Measurements from ENCODE around the gene IFT172.
"Not testable (repeated sequence)": the region's sequence is repeated elsewhere in the genome, so short reads cannot be mapped to it uniquely, and the experiment has no call there.

The IFT172 gene

DNA sequence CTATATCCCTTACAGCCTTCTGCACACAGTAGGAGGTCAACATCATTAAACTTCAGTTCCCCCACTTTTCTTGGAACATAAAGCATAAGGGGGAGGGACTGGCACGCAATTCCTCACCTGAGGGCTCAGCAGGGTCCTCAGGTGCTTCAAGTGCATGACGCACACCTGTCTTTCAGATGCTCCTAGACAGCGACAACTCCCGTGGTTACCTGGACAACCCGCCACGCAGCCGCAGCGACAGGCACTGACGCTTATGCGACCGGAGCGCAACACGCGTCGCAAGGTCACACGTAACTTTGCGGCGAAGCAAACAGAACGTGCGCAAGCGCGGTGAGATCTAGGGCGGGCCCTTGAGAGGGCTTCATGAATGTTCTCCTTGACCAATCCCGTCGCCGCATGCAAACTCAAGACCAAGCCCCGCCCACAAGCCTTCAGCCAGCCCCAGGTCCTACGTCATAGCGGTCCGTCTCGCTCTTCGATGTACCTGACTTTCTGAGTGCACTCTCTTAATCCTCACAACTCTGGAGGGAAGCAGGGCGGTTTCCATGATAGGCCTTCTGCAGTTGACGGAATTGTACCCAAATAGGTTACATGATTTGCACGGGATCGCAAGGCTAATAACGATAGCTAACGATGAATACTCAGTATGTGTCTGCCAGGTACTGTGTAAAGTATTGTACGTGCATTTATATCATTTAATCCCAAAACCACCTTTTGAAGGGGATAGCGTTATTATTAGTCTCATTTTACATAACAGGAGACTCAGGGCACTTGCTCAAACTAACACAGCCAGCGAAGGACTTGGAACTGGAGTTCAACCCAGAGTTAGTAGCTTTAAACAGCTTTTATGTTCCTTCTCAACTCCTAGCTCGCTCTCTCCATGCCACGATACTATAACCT lies at the start of gene IFT172:
IFT172 (minus strand) TSS at position 246 of the 900 bp plus-strand sequence; CDS start at position 156, 90 bp downstream.
- DNase-seq (ENCODE audit: low spot score) = peak; percentile 99

- not testable (repeated sequence) for DNase-seq (ENCODE audit: low spot score)
These were observed 49.4 kb upstream of the IFT172 start for GRCh38 chr2:27538839-27539450.

DNA sequence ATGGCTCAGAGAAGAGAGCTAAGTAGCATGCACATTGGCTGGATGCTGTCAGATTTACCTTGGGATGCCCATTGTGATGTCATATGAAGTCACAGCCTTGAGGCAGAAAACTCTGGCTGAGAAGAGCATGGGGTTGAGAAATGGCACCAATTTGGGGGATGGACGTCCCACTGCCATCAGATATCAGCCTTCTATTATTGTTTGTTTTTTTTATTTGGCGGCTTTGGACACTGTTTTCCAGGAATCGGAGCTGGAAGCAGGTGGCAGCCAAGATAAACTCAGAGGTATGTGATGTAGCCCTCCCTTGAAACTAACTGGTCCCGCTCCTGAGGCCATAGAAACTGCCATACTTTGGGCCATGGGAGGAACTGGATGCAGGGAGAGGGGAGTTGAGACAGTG lies 47.7 kb upstream of the IFT172 start:
- peak; percentile 5 for DNase-seq (ENCODE audit: low spot score)

DNA sequence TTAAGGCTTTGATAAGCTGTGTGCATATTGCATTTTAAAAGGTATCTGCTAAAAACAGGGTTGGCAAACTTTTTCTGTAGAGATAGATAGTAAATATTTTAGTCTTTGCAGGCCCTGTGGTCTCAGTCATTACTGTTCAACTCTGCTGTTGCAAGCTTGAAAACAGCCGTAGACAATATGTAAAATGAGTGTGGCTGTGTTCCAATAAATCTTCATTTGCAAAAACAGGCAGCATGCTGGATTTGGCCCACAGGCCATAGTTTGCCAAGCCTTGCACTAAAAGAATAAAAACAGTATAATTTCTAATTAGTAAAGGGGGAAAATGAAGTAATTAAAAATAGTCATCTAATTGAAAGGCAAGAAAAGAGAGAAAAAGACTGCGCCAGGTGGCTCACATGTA lies 42.4 kb upstream of the IFT172 start:
- no peak for DNase-seq (ENCODE audit: low spot score)

DNA sequence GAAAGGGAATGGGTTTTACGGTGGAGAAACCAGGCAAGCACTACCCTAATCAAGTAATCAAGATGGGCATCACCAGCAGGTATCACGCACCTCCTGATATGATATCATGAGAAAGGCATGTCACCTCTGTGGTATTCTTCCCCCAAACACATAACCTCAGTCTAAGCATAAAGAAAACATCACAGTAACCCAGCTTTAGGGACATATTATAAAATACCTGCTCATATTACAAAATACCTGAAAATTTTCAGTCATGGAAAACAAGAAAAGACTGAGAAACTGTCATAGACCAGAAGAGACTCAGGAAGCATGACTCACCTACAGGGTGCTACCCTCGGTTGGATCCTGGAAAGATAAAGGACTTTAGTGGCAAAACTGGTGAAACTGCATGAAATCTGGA lies 37.6 kb upstream of the IFT172 start:
- DNase-seq (ENCODE audit: low spot score) = no peak

- no peak for DNase-seq (ENCODE audit: low spot score)
These were observed 32.9 kb upstream of the IFT172 start for GRCh38 chr2:27522400-27522945.

- no peak for DNase-seq (ENCODE audit: low spot score)
These were observed 30.8 kb upstream of the IFT172 start for GRCh38 chr2:27520316-27520715.

DNA sequence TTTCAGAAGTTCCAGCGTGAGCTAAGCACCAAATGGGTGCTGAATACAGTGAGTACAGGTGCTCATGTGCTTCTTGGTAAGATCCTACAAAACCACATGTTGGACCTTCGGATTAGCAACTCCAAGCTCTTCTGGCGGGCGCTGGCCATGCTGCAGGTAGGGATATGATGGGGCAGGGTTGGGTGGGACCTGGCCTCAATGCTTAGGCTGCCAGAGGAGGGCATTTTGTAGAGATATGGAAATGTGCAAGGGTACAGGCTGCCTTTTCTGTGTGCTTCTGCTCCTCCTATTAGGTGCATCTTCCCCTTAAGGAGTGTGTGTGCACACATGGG lies 29.2 kb upstream of the IFT172 start:
- DNase-seq (ENCODE audit: low spot score) = no peak

DNA sequence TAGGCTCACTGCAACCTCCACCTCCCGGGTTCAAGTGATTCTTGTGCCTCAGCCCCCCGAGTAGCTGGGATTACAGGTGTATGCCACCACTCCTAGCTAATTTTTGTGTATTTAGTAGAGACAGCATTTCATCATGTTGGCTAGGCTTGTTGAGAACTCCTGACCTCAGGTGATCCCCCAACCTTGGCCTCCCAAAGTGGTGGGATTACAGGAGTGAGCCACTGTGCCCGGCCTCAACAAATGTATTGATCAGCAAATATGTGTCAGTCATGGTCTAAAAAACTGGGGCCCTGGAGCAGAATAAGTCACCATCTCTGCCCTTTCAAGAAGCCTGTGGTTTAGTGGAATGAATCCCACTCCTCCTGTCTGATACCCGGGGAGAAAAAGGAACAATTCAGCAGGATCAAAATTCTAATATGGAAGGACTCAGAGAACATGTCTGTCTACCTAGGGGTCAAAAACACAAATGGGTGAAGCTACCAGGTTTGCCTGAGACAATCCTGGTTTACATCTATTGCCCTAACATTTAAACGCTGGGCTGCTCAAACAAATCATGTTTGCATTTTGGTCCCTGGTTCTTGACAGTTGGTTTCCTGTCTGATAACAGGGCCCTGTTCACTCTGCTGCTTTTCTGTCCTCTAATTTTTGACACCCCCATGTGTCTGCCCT lies 28.7 kb upstream of the IFT172 start:
- DNase-seq (ENCODE audit: low spot score) = no peak

- no peak for DNase-seq (ENCODE audit: low spot score)
These were observed 19.8 kb upstream of the IFT172 start for GRCh38 chr2:27509326-27509725.

GRCh38 chr2:27507293-27507692 lies 17.8 kb upstream of the IFT172 start:
- no peak for DNase-seq (ENCODE audit: low spot score)

DNA sequence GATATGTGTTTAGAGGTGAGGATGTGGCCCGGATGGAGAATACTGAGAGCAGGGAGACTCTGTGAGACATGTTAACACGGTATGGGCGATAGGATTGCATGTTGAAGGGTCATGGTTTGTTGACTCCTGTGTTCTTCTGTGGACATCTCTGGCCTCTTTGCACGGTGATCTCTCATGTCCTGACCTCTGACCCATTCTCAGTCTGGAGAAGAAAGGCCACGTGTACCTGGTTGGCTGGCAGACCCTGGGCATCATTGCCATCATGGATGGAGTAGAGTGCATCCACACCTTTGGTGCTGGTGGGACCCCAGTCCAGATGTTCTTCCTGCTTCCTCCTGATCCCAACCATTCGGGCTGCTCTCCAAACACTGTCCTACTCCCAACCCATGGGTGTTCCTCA lies 17.0 kb upstream of the IFT172 start:
- no peak for DNase-seq (ENCODE audit: low spot score)

- DNase-seq (ENCODE audit: low spot score) = no peak
These were observed 12.6 kb upstream of the IFT172 start for GRCh38 chr2:27502142-27502541.

- DNase-seq (ENCODE audit: low spot score) = no peak
These were observed 11.5 kb upstream of the IFT172 start for GRCh38 chr2:27501042-27501441.

- no peak for DNase-seq (ENCODE audit: low spot score)
These were observed 9.4 kb upstream of the IFT172 start for GRCh38 chr2:27498975-27499374.

- DNase-seq (ENCODE audit: low spot score) = no peak
These were observed 7.7 kb upstream of the IFT172 start for GRCh38 chr2:27497288-27497627.

DNA sequence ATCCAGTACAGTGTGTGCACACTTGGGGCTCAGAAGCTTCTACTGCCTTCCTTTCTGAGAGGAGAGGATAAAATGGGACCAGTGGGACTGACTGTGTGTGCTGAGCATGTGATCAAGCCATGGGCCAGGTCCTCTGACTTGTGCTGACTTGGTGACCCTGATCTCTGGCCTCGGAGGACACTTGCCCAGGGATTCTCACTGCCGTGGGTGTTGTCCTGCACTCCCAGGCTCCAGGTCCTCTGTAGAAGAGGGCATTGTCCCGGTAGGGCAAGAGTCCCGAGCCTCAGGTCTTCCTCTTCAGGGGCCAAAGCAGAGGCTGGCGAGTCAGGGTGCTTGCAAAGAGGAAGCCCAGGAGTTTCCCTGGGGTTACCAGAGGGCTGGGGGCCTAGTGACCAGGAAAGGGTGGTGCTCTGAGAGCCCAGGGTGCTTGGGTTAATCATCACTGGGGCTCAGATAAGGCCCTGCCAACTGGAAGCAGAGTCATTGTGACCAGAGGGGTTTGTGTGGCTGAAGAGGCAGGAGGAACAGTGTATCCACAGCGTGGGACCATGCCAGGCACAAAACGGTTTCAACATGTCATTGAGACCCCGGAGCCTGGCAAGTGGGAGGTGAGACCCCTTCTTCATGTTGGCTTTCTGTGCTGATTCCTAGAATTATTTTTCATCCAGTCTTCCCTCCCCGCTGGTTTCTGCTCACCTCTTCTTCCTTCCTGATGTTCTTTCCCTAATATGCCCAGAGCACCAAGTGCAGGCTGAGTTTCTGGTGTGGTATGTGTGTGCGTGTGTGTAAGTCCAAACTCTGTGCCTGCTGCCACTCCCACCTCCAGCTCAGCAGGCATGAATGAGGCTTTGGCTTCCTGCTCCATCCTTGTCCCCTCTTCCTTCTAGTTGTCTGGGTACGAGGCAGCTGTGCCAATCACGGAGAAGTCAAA lies 7.1 kb upstream of the IFT172 start, which contains the start of gene GCKR:
GCKR (plus strand) TSS at position 483 of the 931 bp plus-strand sequence; CDS start at position 549, 66 bp downstream.
- peak; percentile 67 for DNase-seq (ENCODE audit: low spot score)

DNA sequence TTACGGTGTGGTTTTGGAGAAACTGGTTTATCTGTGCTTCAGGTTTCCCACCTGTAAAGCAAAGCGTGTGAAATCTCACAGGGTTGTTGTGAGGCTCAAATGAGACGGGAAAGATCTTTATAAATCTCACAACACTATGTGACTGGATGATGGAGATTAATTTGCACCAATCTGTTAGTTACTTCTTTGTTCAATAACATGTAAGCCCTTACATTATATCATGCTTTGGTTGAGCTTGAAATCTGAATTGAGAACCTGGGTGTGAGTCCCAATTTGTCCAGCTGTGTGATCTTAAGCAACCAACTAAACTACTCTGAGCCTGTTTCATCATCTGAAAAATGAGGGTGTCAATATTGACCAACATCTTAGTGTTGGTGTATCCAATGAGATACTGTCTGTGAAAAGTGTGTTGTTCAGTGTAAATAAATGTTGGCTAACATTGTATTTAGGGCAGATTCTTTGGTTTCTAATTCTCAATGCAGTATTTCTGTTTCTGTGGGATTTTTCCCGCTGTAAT lies 6.4 kb upstream of the IFT172 start:
- no peak for DNase-seq (ENCODE audit: low spot score)

GRCh38 chr2:27494944-27495554 lies 5.5 kb upstream of the IFT172 start, which contains the start of gene FNDC4:
Gene FNDC4 (minus strand): TSS chr2:27495200. CDS start chr2:27494679, 521 bp downstream.
- peak; percentile 81 for DNase-seq (ENCODE audit: low spot score)

- peak; percentile 59 for DNase-seq (ENCODE audit: low spot score)
These were observed 4.9 kb upstream of the IFT172 start for GRCh38 chr2:27494284-27494943.
